A673 (cell line): ENCODE results near the gene MEGF6. TPM values are rescaled to one million over a fixed set of nuclear protein-coding genes. Genes with fewer than 3 reads are reported as not detected.
A peak's percentile ranks its signal among the peaks of the same experiment; 100 is the strongest.
"Not testable (repeated sequence)": the region's sequence is repeated elsewhere in the genome, so short reads cannot be mapped to it uniquely, and the experiment has no call there.

Source experiments
- BruUV-seq: library from RNA; stranded (reverse); fragments of 400-500 nt; replicated peaks from 2 replicates; lab custom pipeline; 2021; lab: Mats Ljungman, UMichigan
- CTCF ChIA-PET: fragments of 300-600 bp; sonication (Branson Sonifier 250); formaldehyde crosslinking; loops from one replicate; lab custom pipeline; 2022; ENCODE audit warnings: antibody characterized with exemption; lab: Charles Lee
- POLR2A ChIA-PET: fragments of 300-600 bp; sonication (Branson Sonifier 250); formaldehyde crosslinking; loops from one replicate; lab custom pipeline; 2022; ENCODE audit warnings: antibody characterized with exemption; ENCODE audit not compliant: low non-redundant PET; lab: Charles Lee
- DNase-seq: peaks from one replicate; pipeline ENCODE4 v3.0.0-alpha.2; 2015; ENCODE audit warnings: low spot score
- H3K27ac ChIP-seq: fragments of 200-600 bp; sonication (generic); 2 replicates; pipeline ENCODE4 v1.5.1; 2016; ENCODE audit warnings: mixed run types, low read depth, mild to moderate bottlenecking, mixed read lengths, antibody characterized with exemption, low read length; ENCODE audit not compliant: poor library complexity, severe bottlenecking
- H3K27me3 ChIP-seq: fragments of 200-600 bp; sonication (generic); replicated peaks from 2 replicates; pipeline ENCODE4 v1.6.1; 2017; ENCODE audit warnings: mixed run types, low read depth, mild to moderate bottlenecking, mixed read lengths, antibody characterized with exemption, low read length; ENCODE audit not compliant: insufficient read depth, poor library complexity
- H3K36me3 ChIP-seq: fragments of 200-600 bp; sonication (generic); 2 replicates; pipeline ENCODE4 v1.6.1; 2016; ENCODE audit warnings: mixed run types, mild to moderate bottlenecking, mixed read lengths, antibody characterized with exemption, low read length; ENCODE audit not compliant: insufficient read depth, poor library complexity, severe bottlenecking
- H3K4me1 ChIP-seq: fragments of 200-600 bp; sonication (generic); 2 replicates; pipeline ENCODE4 v1.6.1; 2017; ENCODE audit warnings: mixed run types, mild to moderate bottlenecking, mixed read lengths, antibody characterized with exemption, low read length; ENCODE audit not compliant: insufficient read depth, poor library complexity, severe bottlenecking
- H3K4me3 ChIP-seq: fragments of 200-600 bp; sonication (generic); 2 replicates; pipeline ENCODE4 v1.5.1; 2016; ENCODE audit warnings: low read depth, mixed run types, mild to moderate bottlenecking, mixed read lengths, low read length; ENCODE audit not compliant: poor library complexity, severe bottlenecking
- H3K9me3 ChIP-seq: fragments of 200-600 bp; sonication (generic); 2 replicates; pipeline ENCODE4 v1.6.1; 2016; ENCODE audit warnings: mixed run types, low read depth, mild to moderate bottlenecking, mixed read lengths, antibody characterized with exemption, low read length; ENCODE audit not compliant: poor library complexity, severe bottlenecking
- EZH2 ChIP-seq: fragments of 200-600 bp; sonication (generic); IDR thresholded peaks from 2 replicates; pipeline ENCODE4 v1.6.1; 2017; ENCODE audit warnings: borderline replicate concordance, low read depth, mild to moderate bottlenecking, mixed read lengths, antibody characterized with exemption, low read length; ENCODE audit not compliant: poor library complexity, severe bottlenecking
- intact Hi-C: fragments of 100-400 bp; cut with micrococcal nuclease; formaldehyde crosslinking; loops from one replicate; pipeline ENCODE4 v1.10.0; 2022; ENCODE audit not compliant: unreplicated experiment
- total RNA-seq: library from RNA; stranded (reverse); gene quantifications from 2 replicates; pipeline ENCODE4 v1.2.3, GENCODE V29; 2021
- TF ChIP-seq, protein P1 (sequence below): fragments of 300-800, 200-600 bp; sonication (generic); conservative IDR thresholded peaks from 2 replicates; pipeline ENCODE4 v1.5.1; 2017; ENCODE audit warnings: low read depth, mild to moderate bottlenecking, antibody characterized with exemption, low read length, moderate library complexity, mixed read lengths

MEGF6 gene
- total RNA-seq, 1 experiment from 2014 or later = 2.8 TPM

GRCh38 chr1:3623441-3624199, 12.3 kb upstream of the MEGF6 start:
- ChIA-PET POLR2A (no interaction called here), CTCF (no interaction called here)
- Histone ChIP-seq H3K4me1 (peaks cover 3% of the 10 kb centered on the region), H3K9me3 (no peaks in the 10 kb centered on the region), H3K27me3 (no peaks in the 10 kb centered on the region), H3K27ac (no peak overlapping the region), H3K4me3 (peak overlapping the region; percentile 64), H3K36me3 (peaks cover 3% of the 10 kb centered on the region)
- DNase-seq = no peak
- intact Hi-C loops = no loop called here
- BruUV-seq = no TSS peak
- TF ChIP-seq, protein P1, sequence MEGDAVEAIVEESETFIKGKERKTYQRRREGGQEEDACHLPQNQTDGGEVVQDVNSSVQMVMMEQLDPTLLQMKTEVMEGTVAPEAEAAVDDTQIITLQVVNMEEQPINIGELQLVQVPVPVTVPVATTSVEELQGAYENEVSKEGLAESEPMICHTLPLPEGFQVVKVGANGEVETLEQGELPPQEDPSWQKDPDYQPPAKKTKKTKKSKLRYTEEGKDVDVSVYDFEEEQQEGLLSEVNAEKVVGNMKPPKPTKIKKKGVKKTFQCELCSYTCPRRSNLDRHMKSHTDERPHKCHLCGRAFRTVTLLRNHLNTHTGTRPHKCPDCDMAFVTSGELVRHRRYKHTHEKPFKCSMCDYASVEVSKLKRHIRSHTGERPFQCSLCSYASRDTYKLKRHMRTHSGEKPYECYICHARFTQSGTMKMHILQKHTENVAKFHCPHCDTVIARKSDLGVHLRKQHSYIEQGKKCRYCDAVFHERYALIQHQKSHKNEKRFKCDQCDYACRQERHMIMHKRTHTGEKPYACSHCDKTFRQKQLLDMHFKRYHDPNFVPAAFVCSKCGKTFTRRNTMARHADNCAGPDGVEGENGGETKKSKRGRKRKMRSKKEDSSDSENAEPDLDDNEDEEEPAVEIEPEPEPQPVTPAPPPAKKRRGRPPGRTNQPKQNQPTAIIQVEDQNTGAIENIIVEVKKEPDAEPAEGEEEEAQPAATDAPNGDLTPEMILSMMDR = no peak
- TF ChIP-seq EZH2 = no peak

- H3K4me1 ChIP-seq, H3K27ac ChIP-seq, POLR2A ChIA-PET, H3K4me3 ChIP-seq, H3K9me3 ChIP-seq, intact Hi-C loops, H3K27me3 ChIP-seq, BruUV-seq, H3K36me3 ChIP-seq, DNase-seq: not testable (repeated sequence)
- CTCF ChIA-PET = interaction anchor here (1.3 kb wide), 1 partner anchor 131 kb away, joined by 8 read pairs; no protein-coding TSS in a partner anchor
These were observed 10.8 kb upstream of the MEGF6 start for GRCh38 chr1:3622102-3622501.

GRCh38 chr1:3621151-3621671, 9.9 kb upstream of the MEGF6 start:
- H3K36me3 ChIP-seq, H3K27me3 ChIP-seq, H3K4me1 ChIP-seq, BruUV-seq, H3K27ac ChIP-seq, H3K9me3 ChIP-seq, H3K4me3 ChIP-seq: not testable (repeated sequence)
- CTCF ChIA-PET = interaction anchor here (0.6 to 2.0 kb wide), 4 partner anchors 91 to 168 kb away, joined by 3 to 10 read pairs (median 6); no protein-coding TSS in a partner anchor
- TF ChIP-seq, protein P1 = peak; percentile 58
- intact Hi-C loops = loop anchor here (2.0 kb wide), 1 partner anchor 168 kb away; no protein-coding TSS in a partner anchor
- POLR2A ChIA-PET = interaction anchor here (0.6 kb wide), 1 partner anchor 114 kb away, joined by 3 read pairs; no protein-coding TSS in a partner anchor
- DNase-seq = peak; percentile 41
